ENCODE results near the gene MARF1. TPM values are rescaled to one million over a fixed set of nuclear protein-coding genes. Genes with fewer than 3 reads are reported as not detected.

The MARF1 gene
- total RNA-seq, 1 experiment from 2014 or later = 51.5 TPM

GRCh38 chr16:15667091-15667742, 24.3 kb upstream of the MARF1 start:
- no peaks in the 10 kb centered on the region for H3K4me1 ChIP-seq (ENCODE audit: control insufficient read depth, insufficient read depth, low read length)
- ATAC-seq = no peak
- no TSS peak for BruUV-seq (replicated peaks)
- no peak for TF ChIP-seq SIN3A (IDR thresholded peaks at IDR 0.05; ENCODE audit: borderline replicate concordance, insufficient read depth, low read depth, low read length)
- TF ChIP-seq CTCF (IDR thresholded peaks at IDR 0.05) = no peak
- no peak for TF ChIP-seq REST (IDR thresholded peaks at IDR 0.05; ENCODE audit: insufficient read depth in 1 of 2, low read depth in 2 of 2, low read length in 1 of 2)
- TF ChIP-seq POLR2AphosphoS5 (IDR thresholded peaks at IDR 0.05; ENCODE audit: low read depth, low read length) = no peak
- TF ChIP-seq TCF7L2 (IDR thresholded peaks at IDR 0.05; ENCODE audit: low read depth, low read length) = no peak
- H3K9me3 ChIP-seq (ENCODE audit: control insufficient read depth, insufficient read depth, low read depth, low read length) = no peaks in the 10 kb centered on the region
- no peaks in the 10 kb centered on the region for H3K36me3 ChIP-seq (ENCODE audit: control insufficient read depth, insufficient read depth, low read length)
- ChIA-PET CTCF (interaction anchor here (0.6 kb wide), 1 partner anchor 90 kb away, joined by 7 read pairs; no protein-coding TSS in a partner anchor), POLR2A (no interaction called here)
- no peak for DNase-seq (ENCODE audit: low read depth, low spot score)
- H3K27ac ChIP-seq (ENCODE audit: low read length) = no peak overlapping the region
- no peaks in the 10 kb centered on the region for H3K27me3 ChIP-seq (ENCODE audit: control insufficient read depth, insufficient read depth, low read length)
- intact Hi-C loops (cut with micrococcal nuclease; ENCODE audit: unreplicated experiment) (no loop called here), in situ Hi-C loops (cut with HindIII; ENCODE audit: low pct_unique_long_range_greater_than_20kb, low sequenced_read_pairs) (no loop called here)
- no peak overlapping the region for H3K4me3 ChIP-seq (ENCODE audit: low read depth in 2 of 2, low read length in 2 of 2)

GRCh38 chr16:15665107-15665506, 22.2 kb upstream of the MARF1 start:
- H3K27me3 ChIP-seq (ENCODE audit: control insufficient read depth, insufficient read depth, low read length) = no peaks in the 10 kb centered on the region
- DNase-seq (ENCODE audit: low read depth, low spot score) (no peak), ATAC-seq (no peak)
- in situ Hi-C loops (cut with HindIII; ENCODE audit: low pct_unique_long_range_greater_than_20kb, low sequenced_read_pairs) (no loop called here), intact Hi-C loops (cut with micrococcal nuclease; ENCODE audit: unreplicated experiment) (no loop called here)
- CTCF ChIA-PET = no interaction called here
- no peak overlapping the region for H3K4me3 ChIP-seq (ENCODE audit: low read depth in 2 of 2, low read length in 2 of 2)
- no peak overlapping the region for H3K27ac ChIP-seq (ENCODE audit: low read length)
- POLR2A ChIA-PET = interaction anchor here (0.6 kb wide), 1 partner anchor 161 kb away, joined by 4 read pairs; no protein-coding TSS in a partner anchor
- H3K9me3 ChIP-seq (ENCODE audit: control insufficient read depth, insufficient read depth, low read depth, low read length) = no peaks in the 10 kb centered on the region
- TF ChIP-seq REST (IDR thresholded peaks at IDR 0.05; ENCODE audit: insufficient read depth in 1 of 2, low read depth in 2 of 2, low read length in 1 of 2) (no peak), SIN3A (IDR thresholded peaks at IDR 0.05; ENCODE audit: borderline replicate concordance, insufficient read depth, low read depth, low read length) (no peak), TCF7L2 (IDR thresholded peaks at IDR 0.05; ENCODE audit: low read depth, low read length) (no peak), CTCF (IDR thresholded peaks at IDR 0.05) (no peak), POLR2AphosphoS5 (IDR thresholded peaks at IDR 0.05; ENCODE audit: low read depth, low read length) (no peak)
- H3K4me1 ChIP-seq (ENCODE audit: control insufficient read depth, insufficient read depth, low read length) = no peaks in the 10 kb centered on the region
- H3K36me3 ChIP-seq (ENCODE audit: control insufficient read depth, insufficient read depth, low read length) = no peaks in the 10 kb centered on the region
- TSS peak; percentile 49 for BruUV-seq (replicated peaks)
